Fibroblast of lung (primary cell): ENCODE results near the gene PICALM.

Experiments
- CTCF ChIP-seq, 2 donors: IDR thresholded peaks in 1 of 2; conservative IDR thresholded peaks in 1 of 2; 1 replicate in 1 of 2; 2 replicates in 1 of 2; pipeline ENCODE4 v1.5.1; 2011 to 2012; ENCODE audit warnings: low read length in 2 of 2, control low read depth in 1 of 2, inconsistent platforms in 1 of 2, low read depth in 1 of 2, mild to moderate bottlenecking in 1 of 2
- EZH2 ChIP-seq: IDR thresholded peaks from 2 replicates; pipeline ENCODE4 v1.5.1; 2012; ENCODE audit warnings: low read length, control low read depth, mild to moderate bottlenecking; ENCODE audit errors: missing control alignments

- no peak for TF ChIP-seq CTCF (conservative IDR thresholded peaks at IDR 0.05 in 1 of 2, IDR thresholded peaks at IDR 0.05 in 1 of 2; ENCODE audit: low read depth in 1 of 2, low read length in 2 of 2)
- no peak for TF ChIP-seq EZH2
These were observed 65.2 kb downstream of the PICALM start for GRCh38 chr11:86003654-86004053.
